H1 (cell line): Measurements from ENCODE around the gene CACNG3. TPM values are rescaled to one million over a fixed set of nuclear protein-coding genes. Genes with fewer than 3 reads are reported as not detected.

Experiments
- CTCF ChIA-PET: fragments of 300-600 bp; sonication (Branson Sonifier 250); formaldehyde crosslinking; loops from one replicate; lab custom pipeline; 2021; ENCODE audit not compliant: partially characterized antibody; lab: Charles Lee
- POLR2A ChIA-PET: fragments of 300-600 bp; sonication (Branson Sonifier 250); formaldehyde crosslinking; loops from one replicate; lab custom pipeline; 2021; ENCODE audit warnings: inconsistent platforms; ENCODE audit not compliant: partially characterized antibody; lab: Charles Lee
- DNase-seq, 2 experiments: peaks; one replicate each; pipeline versions ENCODE4 v3.0.0 to v3.0.0-alpha.2; 2010 to 2022; ENCODE audit warnings: low spot score in 2 of 2, low read depth in 1 of 2, mixed read lengths in 1 of 2
- FAIRE-seq: peaks from 2 replicates; lab custom pipeline; 2011; peaks lifted over from hg19 to GRCh38; lab: Jason Lieb, UNC
- H2AFZ ChIP-seq: 2 replicates; pipeline ENCODE4 v1.8.1; 2012; ENCODE audit warnings: low read length, inconsistent platforms
- H2AK5ac ChIP-seq: 2 replicates; pipeline ENCODE4 v1.6.1; 2013; ENCODE audit warnings: low read depth, low read length
- H2BK120ac ChIP-seq: replicated peaks from 2 replicates; pipeline ENCODE3; 2013; ENCODE audit warnings: low read depth, low read length, inconsistent platforms
- H2BK12ac ChIP-seq: 2 replicates; pipeline ENCODE4 v1.6.1; 2013; ENCODE audit warnings: low read depth, low read length
- H2BK15ac ChIP-seq: 2 replicates; pipeline ENCODE4 v1.6.1; 2013; ENCODE audit warnings: low read length
- H2BK20ac ChIP-seq: 2 replicates; pipeline ENCODE4 v1.6.1; 2013; ENCODE audit warnings: low read length
- H2BK5ac ChIP-seq: 2 replicates; pipeline ENCODE4 v1.6.1; 2013; ENCODE audit warnings: low read depth, low read length
- H3K14ac ChIP-seq: 2 replicates; pipeline ENCODE4 v1.6.1; 2013; ENCODE audit warnings: inconsistent platforms; ENCODE audit not compliant: insufficient read length
- H3K18ac ChIP-seq: 2 replicates; pipeline ENCODE4 v1.6.1; 2013; ENCODE audit warnings: low read length; ENCODE audit errors: extremely low read depth
- H3K23ac ChIP-seq: 2 replicates; pipeline ENCODE4 v1.6.1; 2013; ENCODE audit warnings: inconsistent platforms; ENCODE audit not compliant: insufficient read length
- H3K23me2 ChIP-seq: 2 replicates; pipeline ENCODE4 v1.6.1; 2013; ENCODE audit warnings: low read depth, low read length
- H3K27ac ChIP-seq: 2 replicates; pipeline ENCODE4 v1.6.1; 2011; ENCODE audit warnings: low read depth, low read length, inconsistent platforms
- H3K27me3 ChIP-seq, 4 experiments: replicated peaks in 1 of 4; 1 replicate in 1 of 4; 2 replicates in 3 of 4; pipeline versions ENCODE4 v1.6.1 to v1.8.1; 2011 to 2013; ENCODE audit warnings: low read length in 3 of 4, mild to moderate bottlenecking in 3 of 4, inconsistent platforms in 2 of 4, mixed read lengths in 2 of 4, moderate library complexity in 1 of 4; ENCODE audit not compliant: control insufficient read depth in 3 of 4, insufficient read depth in 3 of 4; ENCODE audit errors: extremely low read depth in 1 of 4
- H3K36me3 ChIP-seq, 4 experiments: 2 replicates each; pipeline versions ENCODE4 v1.6.1 to v1.8.1; 2011 to 2013; ENCODE audit warnings: mild to moderate bottlenecking in 4 of 4, low read length in 3 of 4, moderate library complexity in 2 of 4, control low read depth in 1 of 4, inconsistent platforms in 1 of 4; ENCODE audit not compliant: insufficient read depth in 4 of 4, control insufficient read depth in 2 of 4
- H3K4ac ChIP-seq: replicated peaks from 2 replicates; pipeline ENCODE3; 2013; ENCODE audit warnings: low read length, low read depth, mixed read lengths, inconsistent platforms; ENCODE audit not compliant: insufficient read length
- H3K4me1 ChIP-seq, 4 experiments: replicated peaks in 1 of 4; 1 replicate in 1 of 4; 2 replicates in 3 of 4; pipeline versions ENCODE4 v1.6.1 to v1.8.1; 2011 to 2013; ENCODE audit warnings: low read length in 3 of 4, inconsistent platforms in 2 of 4, mixed read lengths in 1 of 4; ENCODE audit not compliant: insufficient read depth in 4 of 4, control insufficient read depth in 3 of 4
- H3K4me2 ChIP-seq, 2 experiments: 2 replicates each; pipeline versions ENCODE4 v1.6.1 to v1.8.1; 2011 to 2013; ENCODE audit warnings: low read depth in 2 of 2, low read length in 2 of 2, control low read depth in 1 of 2, inconsistent platforms in 1 of 2, mild to moderate bottlenecking in 1 of 2; ENCODE audit not compliant: insufficient read depth in 1 of 2
- H3K4me3 ChIP-seq, 4 experiments: fragments of 200-600, 300-600 bp in 1 of 4; sonication (generic), shearing (Covaris generic), sonication (Bioruptor Twin) in 1 of 4; 2 replicates each; pipeline versions ENCODE4 v1.5.1 to v1.8.1; 2011 to 2016; ENCODE audit warnings: low read length in 4 of 4, low read depth in 3 of 4, control low read depth in 2 of 4, inconsistent platforms in 2 of 4, mild to moderate bottlenecking in 2 of 4, mixed read lengths in 1 of 4, moderate library complexity in 1 of 4; ENCODE audit not compliant: insufficient read depth in 2 of 4; ENCODE audit errors: extremely low read depth in 1 of 4
- H3K56ac ChIP-seq: replicated peaks from 2 replicates; pipeline ENCODE3; 2013; ENCODE audit warnings: low read depth, mild to moderate bottlenecking, mixed read lengths, low read length, inconsistent platforms; ENCODE audit not compliant: insufficient read length
- H3K79me1 ChIP-seq: 2 replicates; pipeline ENCODE4 v1.6.1; 2013; ENCODE audit warnings: low read depth, low read length, control low read depth
- H3K79me2 ChIP-seq, 2 experiments: 2 replicates each; pipeline versions ENCODE4 v1.6.1 to v1.8.1; 2012 to 2013; ENCODE audit warnings: low read length in 2 of 2, mild to moderate bottlenecking in 2 of 2, inconsistent platforms in 1 of 2; ENCODE audit not compliant: insufficient read depth in 2 of 2, control insufficient read depth in 1 of 2
- H3K9ac ChIP-seq, 4 experiments: replicated peaks in 1 of 4; 1 replicate in 1 of 4; 2 replicates in 3 of 4; pipeline versions ENCODE4 v1.6.1 to v1.8.1; 2011 to 2013; ENCODE audit warnings: low read depth in 3 of 4, low read length in 3 of 4, control low read depth in 2 of 4, mild to moderate bottlenecking in 2 of 4, moderate library complexity in 2 of 4, inconsistent platforms in 1 of 4; ENCODE audit errors: extremely low read depth in 1 of 4
- H3K9me3 ChIP-seq, 2 experiments: 2 replicates each; pipeline versions ENCODE4 v1.6.1 to v1.8.1; 2012 to 2013; ENCODE audit warnings: mild to moderate bottlenecking in 2 of 2, moderate library complexity in 2 of 2, control low read depth in 1 of 2, inconsistent platforms in 1 of 2, low read depth in 1 of 2, low read length in 1 of 2, mixed read lengths in 1 of 2; ENCODE audit not compliant: insufficient read depth in 2 of 2
- H4K20me1 ChIP-seq, 2 experiments: replicated peaks in 1 of 2; 2 replicates each; pipeline versions ENCODE3 to v1.8.1; 2011 to 2013; ENCODE audit warnings: inconsistent platforms in 2 of 2, low read length in 2 of 2, mild to moderate bottlenecking in 1 of 2; ENCODE audit not compliant: insufficient read depth in 2 of 2, control insufficient read depth in 1 of 2
- H4K5ac ChIP-seq: 2 replicates; pipeline ENCODE4 v1.6.1; 2013; ENCODE audit warnings: low read length, low read depth, mixed read lengths, inconsistent platforms; ENCODE audit not compliant: insufficient read length
- H4K8ac ChIP-seq: 2 replicates; pipeline ENCODE4 v1.8.0; 2013; ENCODE audit warnings: mild to moderate bottlenecking, moderate library complexity, low read length, inconsistent platforms; ENCODE audit not compliant: insufficient read depth; ENCODE audit errors: extremely low read depth
- H4K91ac ChIP-seq: replicated peaks from 2 replicates; pipeline ENCODE3; 2013; ENCODE audit warnings: low read length, mixed read lengths, inconsistent platforms; ENCODE audit not compliant: insufficient read length
- CBX8 ChIP-seq: fragments of 300-800, 300-1000 bp; sonication (generic); IDR thresholded peaks from 2 replicates; pipeline ENCODE4 v1.7.1; 2016; ENCODE audit warnings: low read depth, low read length, borderline replicate concordance
- CTBP2 ChIP-seq: IDR thresholded peaks from 2 replicates; pipeline ENCODE4 v1.7.0; 2011; ENCODE audit warnings: borderline replicate concordance, mild to moderate bottlenecking, moderate library complexity, mixed read lengths, low read length; ENCODE audit not compliant: insufficient read depth, insufficient read length
- WGBS, 2 experiments: shearing (Covaris generic) in 1 of 2; methylation state at CpG; one replicate each; pipeline versions ENCODE4 v1.1.6 to v1.1.7; 2013 to 2015; ENCODE audit warnings: low lambda C conversion rate in 2 of 2, mixed read lengths in 2 of 2, inconsistent platforms in 1 of 2, low coverage in 1 of 2, missing lambda C conversion rate in 1 of 2; ENCODE audit not compliant: insufficient replicate concordance in 2 of 2, insufficient coverage in 1 of 2, insufficient read length in 1 of 2; ENCODE audit errors: extremely low coverage in 1 of 2, missing lambda C conversion rate in 1 of 2; 5-methylcytosine and 5-hydroxymethylcytosine counted together
- polyA plus RNA-seq, 7 experiments: library from polyadenylated mRNA; depleted of rRNA in 3 of 7; stranded (reverse) in 5 of 7; unstranded in 2 of 7; fragments of >200 nt in 5 of 7; fragments of 200-250 nt in 2 of 7; gene quantifications; 1 replicate in 5 of 7; 2 replicates in 1 of 7; 4 replicates in 1 of 7; pipeline versions ENCODE4 v1.2.1 to v1.2.3, GENCODE V29; 2011 to 2013; ENCODE audit warnings: missing spikeins in 2 of 7, mixed read lengths in 2 of 7
- total RNA-seq: library from RNA; stranded (reverse); fragmentation: NEBNext Ultra II Directional; extraction: Animal tissue kit (Norgen Biotek cat#: 25700); gene quantifications from 2 replicates; pipeline ENCODE4 v1.2.1, GENCODE V29; 2021

The CACNG3 gene
- total and polyA plus RNA-seq, 2 of the 8 experiments (the other 6 are each of a cell fraction or from before 2014, with no cell fraction given): 0.12 TPM; not detected in 1

DNA sequence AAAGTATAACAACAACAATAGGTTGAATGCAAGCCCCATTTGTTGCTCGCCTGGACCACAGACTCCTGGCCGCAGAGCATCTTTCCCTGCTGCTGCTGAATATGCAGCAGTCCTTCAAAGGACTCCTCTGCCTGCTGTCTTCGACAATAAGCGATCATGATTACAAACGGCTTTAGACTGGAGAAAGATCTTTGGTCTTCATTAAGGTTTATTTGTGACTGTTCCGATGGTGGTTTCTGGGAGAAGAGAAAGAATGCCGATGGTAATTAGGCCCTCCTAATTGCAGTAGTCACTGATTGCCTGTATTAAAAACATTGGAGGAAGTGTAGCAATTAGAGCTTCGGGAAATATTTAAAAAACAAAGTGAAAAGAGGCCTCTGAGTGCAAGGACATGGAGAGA lies 138.2 kb downstream of the CACNG3 start:
- Histone ChIP-seq H4K8ac (no peak overlapping the region), H3K56ac (no peak overlapping the region), H2BK5ac (no peak overlapping the region), H3K4me2 (no peak overlapping the region), H4K5ac (no peak overlapping the region), H3K18ac (no peak overlapping the region), H2AK5ac (no peak overlapping the region), H3K23ac (no peak overlapping the region), H4K20me1 (no peaks in the 10 kb centered on the region), H3K9me3 (no peaks in the 10 kb centered on the region; a peak in 1 of 4 replicates), H2BK20ac (no peak overlapping the region), H2BK15ac (no peak overlapping the region), H2BK12ac (no peak overlapping the region), H2AFZ (no peak overlapping the region), H3K4me1 (peaks cover 0 to 7% (median 5%) of the 10 kb centered on the region in 4 experiments; a peak in 3 of 7 replicates), H3K79me2 (no peaks in the 10 kb centered on the region), H3K27me3 (no peaks in the 10 kb centered on the region; a peak in 1 of 7 replicates), H3K9ac (no peak overlapping the region), H3K4me3 (no peak overlapping the region), H3K4ac (no peak overlapping the region), H4K91ac (no peak overlapping the region), H3K23me2 (no peaks in the 10 kb centered on the region), H3K36me3 (no peaks in the 10 kb centered on the region), H3K79me1 (no peaks in the 10 kb centered on the region), H2BK120ac (no peak overlapping the region), H3K14ac (no peak overlapping the region), H3K27ac (no peak overlapping the region)
- WGBS, 2 experiments: 91% methylated on average over 8 of the region's 8 CpGs; no CpG with 5 or more reads in 1 of the 2 experiments
- FAIRE-seq: no peak
- no peak for TF ChIP-seq CBX8
- TF ChIP-seq CTBP2: no peak
- DNase-seq: no peak
- ChIA-PET CTCF (interaction anchor here (1.2 to 2.0 kb wide), 2 partner anchors 15 to 122 kb away, joined by 3 to 8 read pairs; no protein-coding TSS in a partner anchor), POLR2A (no interaction called here)
